ENCODE data around the gene S1PR5. TPM values are rescaled to one million over a fixed set of nuclear protein-coding genes. Genes with fewer than 3 reads are reported as not detected.
A peak's percentile ranks its signal among the peaks of the same experiment; 100 is the strongest.

S1PR5 gene
- total and polyA plus RNA-seq, 4 experiments from 2014 or later: 1.3 to 3.1 (median 1.7) TPM

GRCh38 chr19:10562609-10563008 is 45.4 kb upstream of the S1PR5 start:
- Histone ChIP-seq H3K36me3 (ENCODE audit: insufficient read depth, low read length) (peaks cover 36% of the 10 kb centered on the region), H3K9me3 (ENCODE audit: control insufficient read depth in 1 of 2, low read length in 2 of 2) (no peaks in the 10 kb centered on the region), H3K27me3 (ENCODE audit: insufficient read depth, low read length) (no peaks in the 10 kb centered on the region), H3K27ac (ENCODE audit: low read depth, low read length) (no peak overlapping the region), H3K4me1 (ENCODE audit: insufficient read depth, low read length) (peaks cover 31% of the 10 kb centered on the region), H3K4me3 (ENCODE audit: low read length in 2 of 2) (no peak overlapping the region)
- ChIA-PET POLR2A (ENCODE audit: partially characterized antibody) (interaction anchor here (10.2 kb wide), 1 partner anchor 9 kb away, joined by 128 read pairs; no protein-coding TSS in a partner anchor), CTCF (ENCODE audit: partially characterized antibody) (interaction anchor here (1.3 to 2.5 kb wide), 3 partner anchors 18 to 302 kb away, joined by 3 to 7 read pairs (median 3); no protein-coding TSS in a partner anchor)
- H3K27me3 Mint-ChIP-seq: no peaks in the 10 kb centered on the region
- H3K4me3 Mint-ChIP-seq: no peak overlapping the region
- no peak for DNase-seq
- peaks cover 19 to 36% (median 27%) of the 10 kb centered on the region in 4 donors for H3K4me1 Mint-ChIP-seq
- H3K9me3 Mint-ChIP-seq: peaks cover 0 to 2% (median 0%) of the 10 kb centered on the region in 8 donors
- intact Hi-C loops (cut with micrococcal nuclease): no loop called here
- peaks cover 21 to 42% of the 10 kb centered on the region in 2 donors for H3K36me3 Mint-ChIP-seq
- peak overlapping the region in 3 of 7 donors; percentile 8 to 51 (median 27) for H3K27ac Mint-ChIP-seq

GRCh38 chr19:10560154-10560553 is 42.9 kb upstream of the S1PR5 start:
- Mint-ChIP-seq H3K4me1 (peaks cover 10 to 32% (median 18%) of the 10 kb centered on the region in 4 donors), H3K4me3 (no peak overlapping the region), H3K36me3 (peaks cover 13 to 35% of the 10 kb centered on the region in 2 donors), H3K27me3 (no peaks in the 10 kb centered on the region), H3K9me3 (no peaks in the 10 kb centered on the region), H3K27ac (peak overlapping the region in 2 of 7 donors; percentile 36 to 90)
- H3K9me3 ChIP-seq (ENCODE audit: control insufficient read depth in 1 of 2, low read length in 2 of 2): no peaks in the 10 kb centered on the region
- no peaks in the 10 kb centered on the region for H3K27me3 ChIP-seq (ENCODE audit: insufficient read depth, low read length)
- no peak overlapping the region for H3K27ac ChIP-seq (ENCODE audit: low read depth, low read length)
- ChIA-PET CTCF (ENCODE audit: partially characterized antibody) (interaction anchor here (1.5 kb wide), 1 partner anchor 17 kb away, joined by 4 read pairs; no protein-coding TSS in a partner anchor), POLR2A (ENCODE audit: partially characterized antibody) (no interaction called here)
- peaks cover 49% of the 10 kb centered on the region for H3K36me3 ChIP-seq (ENCODE audit: insufficient read depth, low read length)
- H3K4me1 ChIP-seq (ENCODE audit: insufficient read depth, low read length): peaks cover 30% of the 10 kb centered on the region
- no peak for DNase-seq
- intact Hi-C loops (cut with micrococcal nuclease): no loop called here
- no peak overlapping the region for H3K4me3 ChIP-seq (ENCODE audit: low read length in 2 of 2)

GRCh38 chr19:10557603-10558197 is 40.5 kb upstream of the S1PR5 start:
- H3K27ac Mint-ChIP-seq: peak overlapping the region in 4 of 7 donors; percentile 35 to 70 (median 58)
- CTCF ChIA-PET (ENCODE audit: partially characterized antibody): interaction anchor here (1.5 kb wide), 2 partner anchors 10 to 23 kb away, joined by 4 read pairs; no protein-coding TSS in a partner anchor
- Histone ChIP-seq H3K36me3 (ENCODE audit: insufficient read depth, low read length) (peaks cover 67% of the 10 kb centered on the region), H3K27me3 (ENCODE audit: insufficient read depth, low read length) (no peaks in the 10 kb centered on the region), H3K9me3 (ENCODE audit: control insufficient read depth in 1 of 2, low read length in 2 of 2) (no peaks in the 10 kb centered on the region), H3K4me3 (ENCODE audit: low read length in 2 of 2) (no peak overlapping the region), H3K27ac (ENCODE audit: low read depth, low read length) (no peak overlapping the region), H3K4me1 (ENCODE audit: insufficient read depth, low read length) (peaks cover 43% of the 10 kb centered on the region)
- no peaks in the 10 kb centered on the region for H3K9me3 Mint-ChIP-seq
- peaks cover 18 to 46% (median 29%) of the 10 kb centered on the region in 4 donors for H3K4me1 Mint-ChIP-seq
- H3K4me3 Mint-ChIP-seq: no peak overlapping the region
- peaks cover 17 to 52% of the 10 kb centered on the region in 2 donors for H3K36me3 Mint-ChIP-seq
- intact Hi-C loops (cut with micrococcal nuclease): no loop called here
- no peak for DNase-seq
- H3K27me3 Mint-ChIP-seq: no peaks in the 10 kb centered on the region
- POLR2A ChIA-PET (ENCODE audit: partially characterized antibody): interaction anchor here (0.6 kb wide), 1 partner anchor 52 kb away, joined by 3 read pairs; no protein-coding TSS in a partner anchor

GRCh38 chr19:10555610-10555973 is 38.3 kb upstream of the S1PR5 start:
- no peaks in the 10 kb centered on the region for H3K27me3 ChIP-seq (ENCODE audit: insufficient read depth, low read length)
- peaks cover 51% of the 10 kb centered on the region for H3K4me1 ChIP-seq (ENCODE audit: insufficient read depth, low read length)
- H3K4me3 Mint-ChIP-seq: peak overlapping the region in 3 of 8 donors; percentile 8 to 35 (median 17)
- H3K9me3 ChIP-seq (ENCODE audit: control insufficient read depth in 1 of 2, low read length in 2 of 2): no peaks in the 10 kb centered on the region
- no peak for DNase-seq
- H3K36me3 ChIP-seq (ENCODE audit: insufficient read depth, low read length): peaks cover 69% of the 10 kb centered on the region
- ChIA-PET CTCF (ENCODE audit: partially characterized antibody) (interaction anchor here (0.8 to 4.3 kb wide), 7 partner anchors 10 to 49 kb away, joined by 3 to 16 read pairs (median 4); no protein-coding TSS in a partner anchor), POLR2A (ENCODE audit: partially characterized antibody) (interaction anchor here (1.2 to 7.0 kb wide), 3 partner anchors 10 to 146 kb away, joined by 4 to 128 read pairs (median 5); partner anchors contain the start of genes CDKN2D, KRI1 and QTRT1)
- intact Hi-C loops (cut with micrococcal nuclease): no loop called here
- H3K27ac Mint-ChIP-seq: peak overlapping the region in 6 of 7 donors; percentile 64 to 90 (median 76)
- peaks cover 20 to 56% (median 35%) of the 10 kb centered on the region in 4 donors for H3K4me1 Mint-ChIP-seq
- H3K27ac ChIP-seq (ENCODE audit: low read depth, low read length): peak overlapping the region; percentile 53
- no peaks in the 10 kb centered on the region for H3K27me3 Mint-ChIP-seq
- no peak overlapping the region for H3K4me3 ChIP-seq (ENCODE audit: low read length in 2 of 2)
- H3K36me3 Mint-ChIP-seq: peaks cover 28 to 55% of the 10 kb centered on the region in 2 donors
- no peaks in the 10 kb centered on the region for H3K9me3 Mint-ChIP-seq

GRCh38 chr19:10554760-10555609 is 37.7 kb upstream of the S1PR5 start:
- peaks cover 20 to 56% (median 36%) of the 10 kb centered on the region in 4 donors for H3K4me1 Mint-ChIP-seq
- CTCF ChIA-PET (ENCODE audit: partially characterized antibody): interaction anchor here (1.0 to 4.3 kb wide), 12 partner anchors 9 to 151 kb away, joined by 3 to 31 read pairs (median 4); partner anchors contain the start of gene CDKN2D
- no peaks in the 10 kb centered on the region for H3K27me3 Mint-ChIP-seq
- Histone ChIP-seq H3K27ac (ENCODE audit: low read depth, low read length) (peak overlapping the region; percentile 53), H3K36me3 (ENCODE audit: insufficient read depth, low read length) (peaks cover 63% of the 10 kb centered on the region), H3K4me3 (ENCODE audit: low read length in 2 of 2) (peak overlapping the region in 1 of 2 donors; percentile 22), H3K9me3 (ENCODE audit: control insufficient read depth in 1 of 2, low read length in 2 of 2) (no peaks in the 10 kb centered on the region), H3K27me3 (ENCODE audit: insufficient read depth, low read length) (no peaks in the 10 kb centered on the region), H3K4me1 (ENCODE audit: insufficient read depth, low read length) (peaks cover 51% of the 10 kb centered on the region)
- peak overlapping the region in 7 of 8 donors; percentile 71 to 86 (median 83) for H3K4me3 Mint-ChIP-seq
- intact Hi-C loops (cut with micrococcal nuclease): loop anchor here (1.0 kb wide), 2 partner anchors 11 to 12 kb away; partner anchors contain the start of genes ATG4D and KRI1
- POLR2A ChIA-PET (ENCODE audit: partially characterized antibody): interaction anchor here (1.2 to 7.0 kb wide), 6 partner anchors 10 to 146 kb away, joined by 4 to 128 read pairs (median 10); partner anchors contain the start of genes ATG4D, CDKN2D, KRI1 and QTRT1
- peak overlapping the region; percentile 35 to 95 (median 93) for H3K27ac Mint-ChIP-seq
- H3K9me3 Mint-ChIP-seq: no peaks in the 10 kb centered on the region
- H3K36me3 Mint-ChIP-seq: peaks cover 30 to 58% of the 10 kb centered on the region in 2 donors
- no peak for DNase-seq

- peaks cover 29 to 66% of the 10 kb centered on the region in 2 donors for H3K36me3 Mint-ChIP-seq
- Histone ChIP-seq H3K27me3 (ENCODE audit: insufficient read depth, low read length) (no peaks in the 10 kb centered on the region), H3K4me1 (ENCODE audit: insufficient read depth, low read length) (peaks cover 51% of the 10 kb centered on the region), H3K36me3 (ENCODE audit: insufficient read depth, low read length) (peaks cover 53% of the 10 kb centered on the region), H3K4me3 (ENCODE audit: low read length in 2 of 2) (peak overlapping the region; percentile 2 to 22), H3K27ac (ENCODE audit: low read depth, low read length) (peak overlapping the region; percentile 53), H3K9me3 (ENCODE audit: control insufficient read depth in 1 of 2, low read length in 2 of 2) (no peaks in the 10 kb centered on the region)
- no peaks in the 10 kb centered on the region for H3K9me3 Mint-ChIP-seq
- ChIA-PET CTCF (ENCODE audit: partially characterized antibody) (interaction anchor here (0.6 to 4.3 kb wide), 13 partner anchors 9 to 474 kb away, joined by 3 to 31 read pairs (median 4); partner anchors contain the start of genes CDKN2D and QTRT1), POLR2A (ENCODE audit: partially characterized antibody) (interaction anchor here (0.6 to 7.0 kb wide), 9 partner anchors 10 to 148 kb away, joined by 3 to 128 read pairs (median 4); partner anchors contain the start of genes ATG4D, CDKN2D, KRI1 and QTRT1)
- peak; percentile 63 to 73 (median 68) for DNase-seq
- H3K27ac Mint-ChIP-seq: peak overlapping the region; percentile 90 to 97 (median 93)
- H3K4me3 Mint-ChIP-seq: peak overlapping the region; percentile 45 to 86 (median 82)
- intact Hi-C loops (cut with micrococcal nuclease): loop anchor here (1.0 kb wide), 2 partner anchors 11 to 12 kb away; partner anchors contain the start of genes ATG4D and KRI1
- H3K4me1 Mint-ChIP-seq: peaks cover 20 to 56% (median 36%) of the 10 kb centered on the region in 4 donors
- H3K27me3 Mint-ChIP-seq: no peaks in the 10 kb centered on the region
Measured at GRCh38 chr19:10553943-10554381, 36.7 kb upstream of the S1PR5 start.

All from CD4-positive, alpha-beta memory T cell (primary cell).